ENCODE measurements around the gene PHLDB2. TPM values are rescaled to one million over a fixed set of nuclear protein-coding genes. Genes with fewer than 3 reads are reported as not detected.

The PHLDB2 gene
- total and polyA plus RNA-seq, 2 of the 8 experiments (the other 6 are each of a cell fraction or from before 2014, with no cell fraction given): 5.8 to 22.6 TPM

DNA sequence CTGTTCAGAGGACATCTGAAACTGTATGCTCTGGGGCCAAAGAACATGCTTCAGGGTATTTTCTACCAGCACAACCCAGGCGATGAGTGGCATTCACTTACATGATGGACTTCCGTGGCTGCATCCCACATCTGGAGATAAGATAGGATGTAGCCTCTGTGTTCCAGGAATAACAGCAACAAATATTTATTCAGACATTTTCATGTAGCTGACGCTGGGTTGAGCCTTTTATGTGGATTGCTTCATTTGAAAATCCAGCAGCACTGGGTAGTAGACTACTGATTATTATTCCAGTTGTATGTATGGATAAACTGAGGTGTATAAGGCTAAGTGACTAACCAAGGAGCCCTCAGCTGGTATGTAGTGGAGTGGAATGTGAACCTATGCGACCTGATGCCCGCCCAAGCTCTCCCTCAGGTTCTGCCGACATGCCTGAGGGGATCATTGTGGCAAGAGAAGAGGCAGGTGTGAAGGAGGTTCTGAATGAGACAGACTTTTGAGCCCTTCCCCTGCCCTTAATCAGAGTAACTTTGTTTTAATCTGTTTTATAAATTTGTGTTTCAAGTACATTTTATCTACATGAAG, 93.9 kb downstream of the PHLDB2 start:
- Histone ChIP-seq H4K5ac (ENCODE audit: insufficient read length, low read depth, low read length) (no peak overlapping the region), H4K91ac (replicated peaks; ENCODE audit: insufficient read length, low read length) (no peak overlapping the region), H2BK12ac (ENCODE audit: low read depth, low read length) (no peak overlapping the region), H2AK5ac (ENCODE audit: low read depth, low read length) (no peak overlapping the region), H3K36me3 (ENCODE audit: control insufficient read depth in 2 of 4, insufficient read depth in 4 of 4, low read length in 3 of 4) (no peaks in the 10 kb centered on the region), H3K23me2 (ENCODE audit: low read depth, low read length) (no peaks in the 10 kb centered on the region), H4K8ac (ENCODE audit: extremely low read depth, insufficient read depth, low read length) (no peak overlapping the region), H3K56ac (replicated peaks; ENCODE audit: insufficient read length, low read depth, low read length) (no peak overlapping the region), H3K4me3 (ENCODE audit: extremely low read depth in 1 of 4, insufficient read depth in 2 of 4, low read depth in 3 of 4, low read length in 4 of 4) (no peak overlapping the region), H3K4ac (replicated peaks; ENCODE audit: insufficient read length, low read depth, low read length) (no peak overlapping the region), H3K9me3 (ENCODE audit: insufficient read depth in 2 of 2, low read depth in 1 of 2, low read length in 1 of 2) (no peaks in the 10 kb centered on the region), H2BK15ac (ENCODE audit: low read length) (no peak overlapping the region), H2BK5ac (ENCODE audit: low read depth, low read length) (no peak overlapping the region), H3K27ac (ENCODE audit: low read depth, low read length) (no peak overlapping the region), H3K18ac (ENCODE audit: extremely low read depth, low read length) (no peak overlapping the region), H3K9ac (replicated peaks in 1 of 4; ENCODE audit: extremely low read depth in 1 of 4, low read depth in 3 of 4, low read length in 3 of 4) (no peak overlapping the region), H2BK120ac (replicated peaks; ENCODE audit: low read depth, low read length) (no peak overlapping the region), H3K79me2 (ENCODE audit: control insufficient read depth in 1 of 2, insufficient read depth in 2 of 2, low read length in 2 of 2) (no peaks in the 10 kb centered on the region), H3K4me2 (ENCODE audit: insufficient read depth in 1 of 2, low read depth in 2 of 2, low read length in 2 of 2) (no peak overlapping the region), H4K20me1 (replicated peaks in 1 of 2; ENCODE audit: control insufficient read depth in 1 of 2, insufficient read depth in 2 of 2, low read length in 2 of 2) (no peaks in the 10 kb centered on the region), H3K79me1 (ENCODE audit: low read depth, low read length) (no peaks in the 10 kb centered on the region), H3K23ac (ENCODE audit: insufficient read length) (no peak overlapping the region), H3K27me3 (replicated peaks in 1 of 4; ENCODE audit: control insufficient read depth in 3 of 4, extremely low read depth in 1 of 4, insufficient read depth in 3 of 4, low read length in 3 of 4) (peaks cover 0 to 9% (median 5%) of the 10 kb centered on the region in 4 experiments; a peak in 5 of 7 replicates), H3K4me1 (replicated peaks in 1 of 4; ENCODE audit: control insufficient read depth in 3 of 4, insufficient read depth in 4 of 4, low read length in 3 of 4) (peaks cover 0 to 15% (median 9%) of the 10 kb centered on the region in 4 experiments; a peak in 4 of 7 replicates), H2BK20ac (ENCODE audit: low read length) (no peak overlapping the region), H3K14ac (ENCODE audit: insufficient read length) (no peak overlapping the region), H2AFZ (ENCODE audit: low read length) (no peak overlapping the region)
- TF ChIP-seq POU5F1 (IDR thresholded peaks at IDR 0.05; ENCODE audit: low read depth, low read length) (no peak), TAF1 (IDR thresholded peaks at IDR 0.05; ENCODE audit: low read depth, low read length) (no peak), SP2 (IDR thresholded peaks at IDR 0.05; ENCODE audit: low read length) (no peak), SIRT6 (IDR thresholded peaks at IDR 0.05; ENCODE audit: low read length) (no peak), NANOG (IDR thresholded peaks at IDR 0.05; ENCODE audit: insufficient read depth, low read depth, low read length, poor library complexity, severe bottlenecking) (no peak), SIX5 (IDR thresholded peaks at IDR 0.05; ENCODE audit: low read depth, low read length) (no peak), SRF (IDR thresholded peaks at IDR 0.05; ENCODE audit: low read depth, low read length) (no peak)
- POLR2A ChIA-PET (ENCODE audit: partially characterized antibody): interaction anchor here (0.7 kb wide), 1 partner anchor 235 kb away, joined by 3 read pairs; no protein-coding TSS in a partner anchor
- 88% methylated on average over 6 of the region's 6 CpGs; no CpG with 5 or more reads in 1 of the 2 experiments for WGBS, 2 experiments (ENCODE audit: extremely low coverage in 1 of 2, insufficient coverage in 1 of 2, insufficient read length in 1 of 2, insufficient replicate concordance in 2 of 2, low coverage in 1 of 2, low lambda C conversion rate in 2 of 2, missing lambda C conversion rate in 1 of 2)
- CTCF ChIA-PET (ENCODE audit: partially characterized antibody): interaction anchor here (0.7 to 2.2 kb wide), 6 partner anchors 16 to 236 kb away, joined by 3 to 6 read pairs (median 4); partner anchors contain the start of gene ABHD10
- FAIRE-seq (no peak), DNase-seq (ENCODE audit: low read depth in 1 of 2, low spot score in 2 of 2) (no peak)

All from H1 (cell line).